Transverse colon (tissue), 4 donors: Measurements from ENCODE around the gene PCSK1N. TPM values are rescaled to one million over a fixed set of nuclear protein-coding genes. Genes with fewer than 3 reads are reported as not detected.
A peak's percentile ranks its signal among the peaks of the same experiment; 100 is the strongest.

Experiments used
- DNase-seq: peaks from one replicate; pipeline ENCODE4 v3.0.0-alpha.2; 2019
- H3K27ac ChIP-seq, 4 donors: fragments of 200-600 bp; sonication (generic); 2 replicates each; pipeline ENCODE4 v1.5.1; 2016 to 2018; ENCODE audit warnings: inconsistent platforms in 4 of 4
- H3K27me3 ChIP-seq: fragments of 200-600 bp; sonication (generic); 2 replicates; pipeline ENCODE4 v1.5.1; 2017; ENCODE audit warnings: inconsistent platforms
- H3K36me3 ChIP-seq, 4 donors: fragments of 200-600 bp; sonication (generic); 2 replicates each; pipeline ENCODE4 v1.5.1; 2017 to 2019; ENCODE audit warnings: inconsistent platforms in 4 of 4
- H3K4me1 ChIP-seq, 4 donors: fragments of 200-600 bp; sonication (generic); 2 replicates each; pipeline ENCODE4 v1.5.1; 2017 to 2020; ENCODE audit warnings: inconsistent platforms in 4 of 4
- H3K4me3 ChIP-seq, 4 donors: fragments of 200-600 bp; sonication (generic); 1 replicate in 1 of 4; 2 replicates in 3 of 4; pipeline versions ENCODE4 v1.5.1 to v1.6.1; 2017 to 2019; ENCODE audit warnings: inconsistent platforms in 4 of 4
- H3K9me3 ChIP-seq, 2 donors: fragments of 200-600 bp; sonication (generic); 2 replicates each; pipeline ENCODE4 v1.5.1; 2017 to 2019; ENCODE audit warnings: inconsistent platforms in 2 of 2
- CTCF ChIP-seq, 5 experiments: fragments of 200-600 bp in 3 of 5; fragments of 450-650 bp in 2 of 5; sonication (generic) in 3 of 5; IDR thresholded peaks; 1 replicate in 2 of 5; 2 replicates in 3 of 5; pipeline ENCODE4 v1.5.1; 2016 to 2017; ENCODE audit warnings: antibody characterized with exemption in 5 of 5, inconsistent platforms in 3 of 5, mild to moderate bottlenecking in 2 of 5, moderate library complexity in 1 of 5
- EP300 ChIP-seq: sonication (generic); formaldehyde crosslinking; IDR thresholded peaks from one replicate; pipeline ENCODE4 v1.6.1; 2017; ENCODE audit warnings: antibody characterized with exemption, low read depth
- POLR2A ChIP-seq: fragments of 450-650 bp; IDR thresholded peaks from one replicate; pipeline ENCODE4 v1.6.1; 2016; ENCODE audit warnings: antibody characterized with exemption, mild to moderate bottlenecking, moderate library complexity
- POLR2AphosphoS5 ChIP-seq, 3 donors: sonication (generic); formaldehyde crosslinking; IDR thresholded peaks; one replicate each; pipeline ENCODE4 v1.6.1; 2016; ENCODE audit warnings: antibody characterized with exemption in 3 of 3
- WGBS, 2 donors: methylation state at CpG; one replicate each; pipeline ENCODE4 v1.1.5; 2018; ENCODE audit warnings: low coverage in 1 of 2; 5-methylcytosine and 5-hydroxymethylcytosine counted together
- in situ Hi-C, 4 donors: fragments of 200-750 bp; cut with MboI; loops; one replicate each; pipeline versions ENCODE4 v1.15.0 to v1.15.1; 2017; ENCODE audit warnings: low sequenced_read_pairs in 3 of 4, low pct_ligation_motif_present in 1 of 4, low pct_unique_long_range_greater_than_20kb in 1 of 4
- intact Hi-C: fragments of 100-400 bp; cut with DNase I; formaldehyde crosslinking; loops from one replicate; pipeline ENCODE4 v1.15.1; 2023; ENCODE audit warnings: low total_unique reads
- total RNA-seq, 4 donors: library from RNA; depleted of rRNA; stranded (reverse); fragments of >200 nt; gene quantifications; one replicate each; pipeline ENCODE4 v1.1.0, GENCODE V29; 2016

The PCSK1N gene
- total RNA-seq, 4 donors from 2014 or later, result 14.0 to 144 (median 20.4) TPM

DNA sequence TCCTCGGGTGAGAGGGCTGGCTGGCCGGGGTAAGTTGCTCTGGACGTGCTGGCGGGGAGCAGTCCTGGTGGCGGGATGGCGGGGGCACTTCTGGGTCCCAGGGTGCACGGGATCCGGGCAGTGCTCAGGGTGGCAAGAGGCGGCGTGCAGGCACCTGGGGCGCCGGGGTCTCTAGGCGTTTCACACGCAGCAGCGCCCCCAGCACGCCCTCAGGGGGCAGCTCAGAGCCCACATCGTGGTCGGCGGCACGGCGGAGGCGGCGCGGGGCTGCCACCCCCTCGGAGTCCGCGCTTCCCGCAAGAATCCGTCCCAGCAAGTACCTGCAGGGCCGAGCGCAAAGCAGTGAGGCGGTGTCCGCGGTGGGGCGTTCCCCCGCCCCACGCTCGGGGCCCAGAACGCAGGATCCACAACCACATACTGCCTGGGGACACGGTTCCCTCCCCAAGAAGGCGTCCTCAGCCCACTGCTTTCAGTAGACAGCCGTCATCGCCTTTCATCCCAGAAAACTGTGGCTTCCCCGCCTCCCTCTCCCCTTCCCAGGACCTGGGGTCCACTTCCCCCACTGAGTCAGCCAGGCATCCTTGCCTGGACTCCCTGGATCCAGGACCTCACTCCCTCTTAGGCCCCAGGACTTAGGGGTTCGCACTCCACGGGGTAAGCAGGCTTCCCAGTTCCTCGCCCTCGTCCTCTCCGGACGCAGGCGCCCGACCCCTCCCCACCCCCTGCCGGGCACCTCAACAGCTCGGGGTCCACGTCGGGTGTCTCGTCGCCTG lies 4.1 kb downstream of the PCSK1N start:
- H3K36me3 ChIP-seq, result no peaks in the 10 kb centered on the region
- no peak overlapping the region for H3K27ac ChIP-seq
- TF ChIP-seq POLR2A, result no peak
- in situ Hi-C loops (no loop called here), intact Hi-C loops (no loop called here)
- H3K4me3 ChIP-seq, result peak overlapping the region in 1 of 4 donors; percentile 7
- peaks cover 0 to 11% (median 3%) of the 10 kb centered on the region in 4 donors for H3K4me1 ChIP-seq
- DNase-seq, result no peak
- H3K27me3 ChIP-seq, result peaks cover 49% of the 10 kb centered on the region
- H3K9me3 ChIP-seq, result no peaks in the 10 kb centered on the region
- WGBS, 2 donors, result 51% methylated on average over 58 of the region's 58 CpGs; no CpG with 5 or more reads in 1 of the 2 donors

- DNase-seq, result no peak
- H3K4me3 ChIP-seq, result no peak overlapping the region
- in situ Hi-C loops, result no loop called here
- no peaks in the 10 kb centered on the region for H3K36me3 ChIP-seq
- H3K9me3 ChIP-seq, result no peaks in the 10 kb centered on the region
- H3K27me3 ChIP-seq, result peaks cover 30% of the 10 kb centered on the region
- peaks cover 0 to 5% (median 0%) of the 10 kb centered on the region in 4 donors for H3K4me1 ChIP-seq
- 85% methylated on average over 24 of the region's 24 CpGs; no CpG with 5 or more reads in 1 of the 2 donors for WGBS, 2 donors
- H3K27ac ChIP-seq, result no peak overlapping the region
- intact Hi-C loops, result no loop called here
- TF ChIP-seq POLR2A (no peak), POLR2AphosphoS5 (IDR thresholded peaks at IDR 0.05) (no peak), CTCF (IDR thresholded peaks at IDR 0.05) (no peak), EP300 (no peak)
Observed at GRCh38 chrX:48829016-48829735, 6.2 kb downstream of the PCSK1N start.

DNA sequence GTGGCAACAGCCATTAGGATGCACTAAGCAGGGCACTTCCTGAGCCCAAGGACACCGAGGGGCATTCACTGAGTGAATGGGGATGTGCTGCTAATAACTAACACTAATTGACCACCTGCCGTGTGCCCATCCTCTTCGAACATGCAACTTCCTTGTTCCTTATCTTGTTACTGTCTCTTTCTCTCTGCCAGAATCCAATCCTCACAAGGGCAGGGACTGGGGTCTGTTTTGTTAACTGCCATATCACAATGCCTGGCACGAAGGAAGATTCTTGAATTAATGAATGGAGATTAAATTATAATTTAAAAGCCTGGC lies 7.8 kb downstream of the PCSK1N start:
- no peak for DNase-seq
- H3K27me3 ChIP-seq, result peaks cover 17% of the 10 kb centered on the region
- WGBS, 2 donors, result 63 to 87% methylated on average over 1 to 4 of the region's 4 CpGs
- intact Hi-C loops (no loop called here), in situ Hi-C loops (no loop called here)
- H3K4me3 ChIP-seq, result no peak overlapping the region
- H3K27ac ChIP-seq, result no peak overlapping the region
- H3K9me3 ChIP-seq, result no peaks in the 10 kb centered on the region
- TF ChIP-seq POLR2A (no peak), POLR2AphosphoS5 (IDR thresholded peaks at IDR 0.05) (no peak), CTCF (IDR thresholded peaks at IDR 0.05) (no peak), EP300 (no peak)
- H3K36me3 ChIP-seq, result no peaks in the 10 kb centered on the region
- peaks cover 0 to 5% (median 0%) of the 10 kb centered on the region in 4 donors for H3K4me1 ChIP-seq

DNA sequence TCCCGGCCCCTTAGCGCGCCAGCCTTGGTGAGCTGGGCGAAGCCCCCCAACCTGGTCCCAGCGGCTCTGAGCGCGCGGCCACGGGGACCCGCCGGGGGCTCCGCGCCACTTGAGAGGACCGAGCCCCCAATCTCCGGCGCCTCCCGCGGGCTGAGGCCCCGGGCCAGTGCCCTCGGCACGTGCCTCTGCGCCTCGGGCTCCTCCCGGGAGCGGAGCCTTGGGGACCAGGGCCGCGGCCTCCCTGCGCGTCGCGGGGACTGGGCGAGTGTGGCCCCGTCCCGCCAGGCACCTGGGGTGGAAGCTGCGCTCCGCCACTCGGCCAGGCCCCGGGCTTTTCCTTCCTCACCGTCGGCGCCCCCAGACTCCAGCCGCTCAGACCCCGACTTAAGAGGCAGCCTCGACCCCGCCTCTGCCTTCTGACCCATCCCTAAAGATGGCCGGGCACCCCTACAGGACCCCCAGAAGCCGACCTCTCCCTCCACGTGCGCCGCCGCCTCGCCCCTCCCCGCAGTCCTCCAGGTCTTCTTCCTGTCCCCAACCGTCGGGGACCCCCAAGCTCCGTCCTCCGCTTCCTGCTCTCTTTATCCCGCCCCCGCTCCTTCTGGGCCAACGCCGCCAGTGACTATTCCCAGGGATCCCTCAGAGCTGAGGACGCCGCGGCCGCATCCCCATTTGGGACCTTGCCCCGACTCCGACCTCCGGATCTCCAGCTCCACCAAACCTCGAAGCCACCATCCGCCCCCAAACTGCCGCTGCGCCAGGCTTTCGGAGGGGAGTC lies 8.3 kb downstream of the PCSK1N start:
- intact Hi-C loops, result no loop called here
- TF ChIP-seq EP300, result no peak
- TF ChIP-seq POLR2A, result no peak
- TF ChIP-seq CTCF (IDR thresholded peaks at IDR 0.05), result no peak

More for the DNA sequence above, 8.3 kb downstream of the PCSK1N start:
- 68 to 78% methylated on average over 4 to 70 of the region's 73 CpGs for WGBS, 2 donors
- Histone ChIP-seq H3K4me3 (no peak overlapping the region), H3K27ac (no peak overlapping the region), H3K4me1 (peaks cover 0 to 5% (median 0%) of the 10 kb centered on the region in 4 donors), H3K9me3 (no peaks in the 10 kb centered on the region), H3K27me3 (peaks cover 14% of the 10 kb centered on the region), H3K36me3 (no peaks in the 10 kb centered on the region)
- in situ Hi-C loops, result no loop called here
- no peak for DNase-seq
